ENCODE data around the gene CFDP1.

Gene CFDP1

GRCh38 chr16:75345711-75346110, 87.6 kb downstream of the CFDP1 start:
- DNase-seq: no peak
- H3K9me3 ChIP-seq (ENCODE audit: severe bottlenecking): no peaks in the 10 kb centered on the region
- peaks cover 5% of the 10 kb centered on the region for H3K36me3 ChIP-seq
- no peaks in the 10 kb centered on the region for H3K27me3 ChIP-seq (ENCODE audit: insufficient read depth, low read depth, severe bottlenecking)
- no peak for TF ChIP-seq CTCF (IDR thresholded peaks at IDR 0.05; ENCODE audit: low read depth, low read length)
- no peak overlapping the region for H3K27ac ChIP-seq
- no peak overlapping the region for H3K4me3 ChIP-seq (ENCODE audit: low read depth, low read length)

GRCh38 chr16:75343941-75344340, 89.4 kb downstream of the CFDP1 start:
- Histone ChIP-seq H3K36me3 (peaks cover 15% of the 10 kb centered on the region), H3K9me3 (ENCODE audit: severe bottlenecking) (no peaks in the 10 kb centered on the region), H3K4me3 (ENCODE audit: low read depth, low read length) (no peak overlapping the region), H3K27ac (no peak overlapping the region), H3K27me3 (ENCODE audit: insufficient read depth, low read depth, severe bottlenecking) (no peaks in the 10 kb centered on the region)
- no peak for TF ChIP-seq CTCF (IDR thresholded peaks at IDR 0.05; ENCODE audit: low read depth, low read length)
- DNase-seq: no peak

GRCh38 chr16:75343286-75343685, 90.0 kb downstream of the CFDP1 start:
- TF ChIP-seq CTCF (IDR thresholded peaks at IDR 0.05; ENCODE audit: low read depth, low read length): no peak
- Histone ChIP-seq H3K9me3 (ENCODE audit: severe bottlenecking) (no peaks in the 10 kb centered on the region), H3K27ac (no peak overlapping the region), H3K36me3 (peaks cover 18% of the 10 kb centered on the region), H3K4me3 (ENCODE audit: low read depth, low read length) (no peak overlapping the region), H3K27me3 (ENCODE audit: insufficient read depth, low read depth, severe bottlenecking) (no peaks in the 10 kb centered on the region)
- no peak for DNase-seq

GRCh38 chr16:75342308-75342811, 90.9 kb downstream of the CFDP1 start:
- no peak for TF ChIP-seq CTCF (IDR thresholded peaks at IDR 0.05; ENCODE audit: low read depth, low read length)
- H3K27ac ChIP-seq: no peak overlapping the region
- no peak overlapping the region for H3K4me3 ChIP-seq (ENCODE audit: low read depth, low read length)
- no peaks in the 10 kb centered on the region for H3K9me3 ChIP-seq (ENCODE audit: severe bottlenecking)
- H3K27me3 ChIP-seq (ENCODE audit: insufficient read depth, low read depth, severe bottlenecking): no peaks in the 10 kb centered on the region
- DNase-seq: no peak
- peaks cover 22% of the 10 kb centered on the region for H3K36me3 ChIP-seq

- no peak for DNase-seq
- peaks cover 22% of the 10 kb centered on the region for H3K36me3 ChIP-seq
- H3K27me3 ChIP-seq (ENCODE audit: insufficient read depth, low read depth, severe bottlenecking): no peaks in the 10 kb centered on the region
- no peak overlapping the region for H3K4me3 ChIP-seq (ENCODE audit: low read depth, low read length)
- no peaks in the 10 kb centered on the region for H3K9me3 ChIP-seq (ENCODE audit: severe bottlenecking)
- no peak overlapping the region for H3K27ac ChIP-seq
- TF ChIP-seq CTCF (IDR thresholded peaks at IDR 0.05; ENCODE audit: low read depth, low read length): no peak
Measured at GRCh38 chr16:75341564-75342307, 91.6 kb downstream of the CFDP1 start.

Measured in WERI-Rb-1 (cell line).